SH-SY5Y (cell line): ENCODE data around the gene TMPRSS12.

Experiments
- GATA2 ChIP-seq: IDR thresholded peaks from 2 replicates; pipeline ENCODE4 v1.6.1; 2011; ENCODE audit warnings: mild to moderate bottlenecking, low read depth, low read length
- GATA3 ChIP-seq: IDR thresholded peaks from 2 replicates; pipeline ENCODE4 v1.6.1; 2011; ENCODE audit warnings: low read depth, mild to moderate bottlenecking, low read length, moderate library complexity

DNA sequence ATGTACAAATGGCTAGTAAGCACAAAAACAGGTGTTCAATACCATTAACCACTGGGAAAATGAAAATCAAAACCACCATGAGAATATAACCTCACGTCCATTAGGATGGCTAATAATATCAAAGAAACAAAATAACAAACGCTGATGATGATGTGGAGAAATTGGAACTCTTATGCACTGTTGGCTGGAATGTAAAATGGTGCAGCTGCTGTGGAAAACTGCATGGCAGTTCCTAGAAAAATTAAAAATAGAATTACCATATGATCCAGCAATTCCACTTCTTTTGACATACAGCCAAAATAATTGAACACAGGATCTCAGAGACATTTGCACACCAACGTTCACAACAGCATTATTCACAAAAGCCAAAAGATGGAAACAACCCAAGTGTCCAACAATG is 51.5 kb downstream of the TMPRSS12 start:
- no peak for TF ChIP-seq GATA2
- TF ChIP-seq GATA3, result no peak
